Peyer's patch (tissue), 4 donors: Measurements from ENCODE around the gene TTC28.

Experiments used
- POLR2A ChIP-seq, 2 donors: fragments of 450-650 bp; IDR thresholded peaks; one replicate each; pipeline ENCODE4 v1.5.1; 2017; ENCODE audit warnings: antibody characterized with exemption in 2 of 2, mild to moderate bottlenecking in 2 of 2, moderate library complexity in 2 of 2
- TF ChIP-seq, protein P1 (sequence below), 6 experiments: fragments of 450-650 bp in 4 of 6; fragments of 200-600 bp in 2 of 6; sonication (generic) in 1 of 6; IDR thresholded peaks; one replicate each; pipeline ENCODE4 v1.5.1; 2017 to 2019; ENCODE audit warnings: antibody characterized with exemption in 6 of 6, mild to moderate bottlenecking in 3 of 6, moderate library complexity in 1 of 6

DNA sequence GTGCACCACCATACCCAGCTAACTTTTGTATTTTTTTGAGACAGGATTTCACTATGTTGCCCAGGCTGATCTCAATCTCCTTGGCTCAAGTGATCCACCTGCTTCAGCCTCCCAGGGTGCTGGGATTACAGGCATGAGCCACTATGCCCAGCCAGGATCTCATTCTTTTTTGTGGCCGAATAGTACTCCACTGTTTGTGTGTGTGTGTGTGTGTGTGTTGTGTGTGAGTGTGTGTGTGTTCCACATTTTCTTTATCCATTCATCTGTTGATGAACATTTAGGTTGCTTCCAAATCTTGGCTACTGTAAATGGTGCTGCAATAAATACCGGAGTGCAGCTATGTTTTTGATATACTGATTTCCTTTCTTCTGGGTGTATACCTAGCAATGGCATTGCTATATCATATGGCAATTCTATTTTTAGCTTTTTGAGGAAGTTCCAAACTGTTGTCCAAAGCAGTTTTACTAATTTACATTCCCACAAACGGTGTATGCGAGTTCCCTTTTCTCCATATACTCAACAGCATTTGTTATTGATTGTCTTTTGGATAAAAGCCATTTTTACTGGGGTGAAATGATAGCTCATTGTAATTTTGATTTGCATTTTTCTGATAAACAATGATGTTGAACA lies 105.4 kb downstream of the TTC28 start:
- TF ChIP-seq POLR2A (IDR thresholded peaks at IDR 0.05), result no peak
- TF ChIP-seq, protein P1, sequence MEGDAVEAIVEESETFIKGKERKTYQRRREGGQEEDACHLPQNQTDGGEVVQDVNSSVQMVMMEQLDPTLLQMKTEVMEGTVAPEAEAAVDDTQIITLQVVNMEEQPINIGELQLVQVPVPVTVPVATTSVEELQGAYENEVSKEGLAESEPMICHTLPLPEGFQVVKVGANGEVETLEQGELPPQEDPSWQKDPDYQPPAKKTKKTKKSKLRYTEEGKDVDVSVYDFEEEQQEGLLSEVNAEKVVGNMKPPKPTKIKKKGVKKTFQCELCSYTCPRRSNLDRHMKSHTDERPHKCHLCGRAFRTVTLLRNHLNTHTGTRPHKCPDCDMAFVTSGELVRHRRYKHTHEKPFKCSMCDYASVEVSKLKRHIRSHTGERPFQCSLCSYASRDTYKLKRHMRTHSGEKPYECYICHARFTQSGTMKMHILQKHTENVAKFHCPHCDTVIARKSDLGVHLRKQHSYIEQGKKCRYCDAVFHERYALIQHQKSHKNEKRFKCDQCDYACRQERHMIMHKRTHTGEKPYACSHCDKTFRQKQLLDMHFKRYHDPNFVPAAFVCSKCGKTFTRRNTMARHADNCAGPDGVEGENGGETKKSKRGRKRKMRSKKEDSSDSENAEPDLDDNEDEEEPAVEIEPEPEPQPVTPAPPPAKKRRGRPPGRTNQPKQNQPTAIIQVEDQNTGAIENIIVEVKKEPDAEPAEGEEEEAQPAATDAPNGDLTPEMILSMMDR (IDR thresholded peaks at IDR 0.05), result no peak
